Right lobe of liver (tissue), 4 donors: ENCODE data around the gene SLC24A1.

Experiments
- CTCF ChIP-seq, 4 donors: fragments of 200-600 bp in 3 of 4; fragments of 450-650 bp in 1 of 4; IDR thresholded peaks; one replicate each; pipeline versions ENCODE4 v1.5.1 to v1.8.0; 2016 to 2022; ENCODE audit warnings: antibody characterized with exemption in 4 of 4, mild to moderate bottlenecking in 2 of 4
- POLR2A ChIP-seq: fragments of 450-650 bp; IDR thresholded peaks from one replicate; pipeline ENCODE4 v1.6.1; 2017; ENCODE audit warnings: antibody characterized with exemption, mild to moderate bottlenecking
- donor health status: DM: no; HTN: no; CAD: no.
- donor health status: DM: no; HTN: no; CAD: no.
- donor health status: DM: no; HTN: yes; CAD: no.

- TF ChIP-seq CTCF (IDR thresholded peaks at IDR 0.05), result no peak
- no peak for TF ChIP-seq POLR2A
Measured at GRCh38 chr15:65650312-65651041, 28.7 kb downstream of the SLC24A1 start.
